ENCODE measurements around the gene CPAMD8. TPM values are rescaled to one million over a fixed set of nuclear protein-coding genes. Genes with fewer than 3 reads are reported as not detected.
"Not testable (repeated sequence)": the region's sequence is repeated elsewhere in the genome, so short reads cannot be mapped to it uniquely, and the experiment has no call there.

CPAMD8 gene
- total RNA-seq, 2 experiments from 2014 or later: not detected

DNA sequence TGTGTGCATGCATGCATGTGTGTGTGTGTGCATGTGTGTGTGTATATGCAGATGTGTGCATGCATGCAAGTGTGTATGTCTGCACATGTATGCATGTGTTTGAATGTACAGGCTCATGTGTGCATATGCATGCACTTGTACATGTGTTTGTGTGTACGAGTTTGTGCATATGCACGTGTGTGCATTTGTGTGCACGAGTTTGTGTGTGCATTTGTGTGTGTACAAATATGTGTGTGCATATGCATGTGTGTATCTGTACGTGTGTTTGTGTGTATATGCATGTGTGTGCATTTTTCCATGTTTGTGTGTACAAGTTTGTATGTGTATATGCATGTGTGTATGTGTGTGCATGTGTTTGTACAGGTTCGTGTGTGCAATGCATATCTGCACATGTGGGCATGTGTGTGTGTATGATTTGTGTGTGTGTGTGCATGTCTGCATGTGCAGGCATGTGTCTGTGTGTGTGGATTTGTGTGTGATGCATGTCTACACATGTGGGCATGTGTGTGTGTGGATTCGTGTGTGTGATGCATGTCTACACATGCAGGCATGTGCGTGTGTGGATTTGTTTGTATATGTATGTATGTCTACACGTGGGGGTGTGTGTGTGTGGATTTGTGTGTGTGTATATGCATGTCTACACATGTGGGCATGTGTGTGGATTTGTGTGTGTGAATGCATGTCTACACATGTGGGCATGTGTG, 80.7 kb downstream of the CPAMD8 start:
- Mint-ChIP-seq H3K27me3 (peaks cover 6% of the 10 kb centered on the region), H3K27ac (no peak overlapping the region), H3K4me1 (ENCODE audit: low read depth) (no peaks in the 10 kb centered on the region), H3K36me3 (ENCODE audit: low read depth) (no peaks in the 10 kb centered on the region), H3K4me3 (no peak overlapping the region), H3K9me3 (no peaks in the 10 kb centered on the region)
- DNase-seq (no peak), ATAC-seq (no peak)
- POLR2A ChIA-PET: no interaction called here
- TF ChIP-seq, protein P1, sequence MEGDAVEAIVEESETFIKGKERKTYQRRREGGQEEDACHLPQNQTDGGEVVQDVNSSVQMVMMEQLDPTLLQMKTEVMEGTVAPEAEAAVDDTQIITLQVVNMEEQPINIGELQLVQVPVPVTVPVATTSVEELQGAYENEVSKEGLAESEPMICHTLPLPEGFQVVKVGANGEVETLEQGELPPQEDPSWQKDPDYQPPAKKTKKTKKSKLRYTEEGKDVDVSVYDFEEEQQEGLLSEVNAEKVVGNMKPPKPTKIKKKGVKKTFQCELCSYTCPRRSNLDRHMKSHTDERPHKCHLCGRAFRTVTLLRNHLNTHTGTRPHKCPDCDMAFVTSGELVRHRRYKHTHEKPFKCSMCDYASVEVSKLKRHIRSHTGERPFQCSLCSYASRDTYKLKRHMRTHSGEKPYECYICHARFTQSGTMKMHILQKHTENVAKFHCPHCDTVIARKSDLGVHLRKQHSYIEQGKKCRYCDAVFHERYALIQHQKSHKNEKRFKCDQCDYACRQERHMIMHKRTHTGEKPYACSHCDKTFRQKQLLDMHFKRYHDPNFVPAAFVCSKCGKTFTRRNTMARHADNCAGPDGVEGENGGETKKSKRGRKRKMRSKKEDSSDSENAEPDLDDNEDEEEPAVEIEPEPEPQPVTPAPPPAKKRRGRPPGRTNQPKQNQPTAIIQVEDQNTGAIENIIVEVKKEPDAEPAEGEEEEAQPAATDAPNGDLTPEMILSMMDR (IDR thresholded peaks at IDR 0.05): no peak
- intact Hi-C loops (cut with micrococcal nuclease): no loop called here
- CTCF ChIA-PET: no interaction called here

DNA sequence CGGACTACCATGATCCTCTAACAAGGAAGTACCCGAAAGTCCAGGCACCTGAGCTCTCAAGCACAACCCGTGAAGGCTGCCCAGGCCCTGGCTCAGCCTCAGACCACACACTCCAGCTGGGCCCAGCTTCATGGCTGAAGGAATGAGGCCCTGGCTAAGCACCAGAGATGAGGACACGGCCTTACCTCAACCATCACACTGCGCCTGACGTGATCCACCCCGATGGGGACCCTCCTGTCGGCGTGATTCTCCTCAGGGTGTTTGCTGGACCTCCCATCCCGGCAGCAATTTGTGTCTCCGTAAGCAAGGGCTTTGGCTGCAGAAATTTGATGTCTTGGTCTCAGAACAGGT, 81.3 kb downstream of the CPAMD8 start:
- TF ChIP-seq, protein P1 (IDR thresholded peaks at IDR 0.05): no peak
- Mint-ChIP-seq H3K27ac (no peak overlapping the region), H3K4me1 (ENCODE audit: low read depth) (no peaks in the 10 kb centered on the region), H3K36me3 (ENCODE audit: low read depth) (no peaks in the 10 kb centered on the region), H3K4me3 (no peak overlapping the region), H3K27me3 (peaks cover 4% of the 10 kb centered on the region), H3K9me3 (no peaks in the 10 kb centered on the region)
- intact Hi-C loops (cut with micrococcal nuclease): no loop called here
- no peak for DNase-seq
- ChIA-PET POLR2A (no interaction called here), CTCF (no interaction called here)
- no peak for ATAC-seq

- DNase-seq: no peak
- POLR2A ChIA-PET: no interaction called here
- H3K4me1 Mint-ChIP-seq (ENCODE audit: low read depth): no peaks in the 10 kb centered on the region
These were observed 81.8 kb downstream of the CPAMD8 start for GRCh38 chr19:16944626-16945363.

GRCh38 chr19:16943942-16944625, 82.5 kb downstream of the CPAMD8 start:
- POLR2A ChIA-PET: no interaction called here
- ATAC-seq (no peak), DNase-seq (no peak)
- H3K36me3 Mint-ChIP-seq (ENCODE audit: low read depth): no peaks in the 10 kb centered on the region
- intact Hi-C loops (cut with micrococcal nuclease): no loop called here
- no peak overlapping the region for H3K4me3 Mint-ChIP-seq
- CTCF ChIA-PET: no interaction called here
- H3K4me1 Mint-ChIP-seq (ENCODE audit: low read depth): no peaks in the 10 kb centered on the region
- H3K27me3 Mint-ChIP-seq: no peaks in the 10 kb centered on the region
- no peak overlapping the region for H3K27ac Mint-ChIP-seq
- H3K9me3 Mint-ChIP-seq: no peaks in the 10 kb centered on the region
- TF ChIP-seq, protein P1 (IDR thresholded peaks at IDR 0.05): no peak

More at GRCh38 chr19:16944626-16945363, 81.8 kb downstream of the CPAMD8 start:
- CTCF ChIA-PET: no interaction called here
- ATAC-seq: no peak
- Mint-ChIP-seq H3K27me3 (peaks cover 4% of the 10 kb centered on the region), H3K36me3 (ENCODE audit: low read depth) (no peaks in the 10 kb centered on the region), H3K4me3 (no peak overlapping the region), H3K9me3 (no peaks in the 10 kb centered on the region), H3K27ac (no peak overlapping the region)
- intact Hi-C loops (cut with micrococcal nuclease): no loop called here
- TF ChIP-seq, protein P1 (IDR thresholded peaks at IDR 0.05): no peak

GRCh38 chr19:16943090-16943489, 83.5 kb downstream of the CPAMD8 start:
- ATAC-seq; H3K27me3 Mint-ChIP-seq; H3K4me3 Mint-ChIP-seq; H3K27ac Mint-ChIP-seq; POLR2A ChIA-PET; intact Hi-C loops (cut with micrococcal nuclease); DNase-seq; H3K4me1 Mint-ChIP-seq (ENCODE audit: low read depth); CTCF ChIA-PET; H3K36me3 Mint-ChIP-seq (ENCODE audit: low read depth); H3K9me3 Mint-ChIP-seq: not testable (repeated sequence)

Data from activated CD8-positive, alpha-beta T cell treated with anti-CD3 and anti-CD28 coated beads for 36 hours (primary cell).